WERI-Rb-1 (cell line): ENCODE data around the gene CALCOCO1.

Experiments used
- DNase-seq: peaks from one replicate; pipeline ENCODE4 v3.0.0-alpha.2; 2020
- H3K27ac ChIP-seq: fragments of 250-450 bp; sonication (Bioruptor Pico); 2 replicates; pipeline ENCODE4 v1.5.1; 2020; ENCODE audit warnings: mild to moderate bottlenecking, moderate library complexity
- H3K27me3 ChIP-seq: fragments of 250-450 bp; sonication (Bioruptor Pico); 2 replicates; pipeline ENCODE4 v1.5.1; 2021; ENCODE audit warnings: mild to moderate bottlenecking, low read depth, moderate library complexity; ENCODE audit not compliant: insufficient read depth, severe bottlenecking
- H3K36me3 ChIP-seq: fragments of 250-450 bp; sonication (Bioruptor Pico); 2 replicates; pipeline ENCODE4 v1.5.1; 2020; ENCODE audit warnings: mild to moderate bottlenecking, moderate library complexity
- H3K4me3 ChIP-seq: 2 replicates; pipeline ENCODE4 v1.5.1; 2011; ENCODE audit warnings: low read depth, mild to moderate bottlenecking, control low read depth, low read length
- H3K9me3 ChIP-seq: fragments of 250-450 bp; sonication (Bioruptor Pico); 2 replicates; pipeline ENCODE4 v1.5.1; 2021; ENCODE audit warnings: mild to moderate bottlenecking, moderate library complexity; ENCODE audit not compliant: severe bottlenecking
- CTCF ChIP-seq: IDR thresholded peaks from 2 replicates; pipeline ENCODE4 v1.5.1; 2011; ENCODE audit warnings: low read depth, mild to moderate bottlenecking, control low read depth, inconsistent platforms, low read length

The CALCOCO1 gene

GRCh38 chr12:53758081-53758729 is 31.0 kb upstream of the CALCOCO1 start:
- no peak overlapping the region for H3K27ac ChIP-seq
- no peaks in the 10 kb centered on the region for H3K27me3 ChIP-seq
- no peaks in the 10 kb centered on the region for H3K36me3 ChIP-seq
- no peaks in the 10 kb centered on the region for H3K9me3 ChIP-seq
- H3K4me3 ChIP-seq = no peak overlapping the region
- no peak for TF ChIP-seq CTCF
- DNase-seq = no peak

- Histone ChIP-seq H3K36me3 (no peaks in the 10 kb centered on the region), H3K4me3 (peak overlapping the region; percentile 41), H3K27ac (peak overlapping the region; percentile 46), H3K27me3 (no peaks in the 10 kb centered on the region), H3K9me3 (no peaks in the 10 kb centered on the region)
- peak; percentile 91 for DNase-seq
- peak; percentile 92 for TF ChIP-seq CTCF
Measured at GRCh38 chr12:53757101-53757770, 30.0 kb upstream of the CALCOCO1 start.

DNA sequence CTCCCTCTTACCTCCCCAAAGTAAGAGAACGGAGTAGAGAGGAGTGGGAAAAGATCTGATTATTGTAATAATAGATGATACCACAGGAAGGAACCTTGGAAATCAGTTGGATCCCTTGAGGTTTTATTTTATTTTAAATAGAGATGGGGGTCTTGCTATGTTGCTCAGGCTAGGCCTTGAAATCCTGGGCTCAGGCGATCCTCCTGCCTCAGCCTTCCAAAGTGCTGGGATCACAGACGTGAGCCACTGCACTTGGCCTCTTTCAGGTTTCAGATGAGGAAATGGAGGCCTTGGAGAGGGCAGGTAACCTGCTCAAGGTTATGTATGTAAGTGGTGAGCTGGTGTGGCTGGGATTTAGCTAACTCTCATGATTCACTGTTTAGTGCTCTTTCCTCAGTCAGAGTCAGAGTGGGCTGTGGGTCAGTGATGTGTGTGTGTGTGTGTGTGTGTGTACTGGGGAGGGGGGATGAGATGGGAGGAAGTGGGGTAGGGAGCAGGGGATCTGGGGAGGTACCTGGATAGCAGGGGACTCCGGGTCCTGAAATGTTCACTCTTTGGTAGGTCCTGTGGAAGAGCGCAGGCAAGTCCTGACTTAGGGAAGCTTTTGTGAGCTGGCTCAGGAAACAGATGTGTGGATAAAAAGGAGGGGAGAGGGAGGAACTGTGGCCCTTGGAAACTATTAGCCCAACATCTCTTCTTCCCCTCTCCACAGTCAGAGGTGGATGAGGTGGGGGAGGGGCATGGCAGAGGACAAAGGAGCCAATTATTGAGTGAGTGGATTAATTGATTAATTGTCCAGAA is 29.2 kb upstream of the CALCOCO1 start:
- H3K27me3 ChIP-seq = no peaks in the 10 kb centered on the region
- DNase-seq = peak; percentile 30
- no peak for TF ChIP-seq CTCF
- H3K27ac ChIP-seq = peak overlapping the region; percentile 46
- peak overlapping the region; percentile 41 for H3K4me3 ChIP-seq
- no peaks in the 10 kb centered on the region for H3K9me3 ChIP-seq
- no peaks in the 10 kb centered on the region for H3K36me3 ChIP-seq

DNA sequence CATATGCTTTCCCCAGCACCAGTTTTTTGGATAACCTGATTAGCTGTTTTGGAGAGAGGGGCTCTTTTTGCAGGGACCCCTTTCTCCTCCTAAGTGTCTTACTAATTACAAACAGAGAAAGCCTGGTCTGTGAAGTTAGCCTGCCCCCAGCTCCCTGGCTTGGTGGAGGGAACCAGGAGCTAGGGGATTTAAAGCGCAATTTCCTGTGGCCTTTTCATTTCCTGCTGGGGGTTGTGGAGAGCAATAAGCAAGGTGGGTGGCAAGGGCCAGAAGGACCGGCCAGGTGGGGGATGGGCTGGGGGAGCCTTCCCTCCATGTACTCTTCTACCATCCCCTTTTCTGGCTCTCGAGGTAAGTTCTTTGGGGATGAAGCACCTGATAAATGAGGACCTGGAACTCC is 28.6 kb upstream of the CALCOCO1 start:
- H3K4me3 ChIP-seq = no peak overlapping the region
- peak overlapping the region; percentile 28; the same call in 1 of the 2 replicates for H3K27ac ChIP-seq
- TF ChIP-seq CTCF = no peak
- H3K9me3 ChIP-seq = no peaks in the 10 kb centered on the region
- DNase-seq = no peak
- no peaks in the 10 kb centered on the region for H3K27me3 ChIP-seq
- H3K36me3 ChIP-seq = no peaks in the 10 kb centered on the region

DNA sequence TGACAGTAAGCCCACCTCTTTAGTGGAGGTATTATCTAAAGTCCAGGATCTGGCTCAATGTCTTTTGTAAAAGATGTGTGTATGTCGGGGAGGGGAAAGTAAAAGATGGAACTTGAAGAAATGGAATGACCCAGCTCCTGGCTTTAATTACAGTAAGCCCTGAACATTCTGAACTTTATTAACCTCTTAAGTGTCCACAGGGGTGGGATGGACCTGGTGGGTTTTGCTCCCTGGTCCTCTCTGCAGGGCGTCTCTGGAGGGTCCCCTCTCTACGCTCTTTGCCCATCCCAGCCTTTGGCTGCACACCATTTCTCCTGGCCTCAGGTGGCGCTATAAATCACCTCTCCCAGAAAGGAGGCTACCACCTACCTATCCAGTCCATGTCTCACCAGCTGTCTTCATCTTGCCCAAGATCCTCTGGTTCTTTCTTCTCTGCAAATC is 28.2 kb upstream of the CALCOCO1 start:
- Histone ChIP-seq H3K36me3 (no peaks in the 10 kb centered on the region), H3K9me3 (no peaks in the 10 kb centered on the region), H3K4me3 (no peak overlapping the region), H3K27me3 (no peaks in the 10 kb centered on the region), H3K27ac (no peak overlapping the region)
- peak; percentile 30 for DNase-seq
- peak; percentile 57; the same call in 1 of the 2 replicates for TF ChIP-seq CTCF
